WTC11 (cell line): ENCODE data around the gene CLEC16A.

Source experiments
- ESRRA ChIP-seq: sonication (generic); formaldehyde crosslinking; IDR thresholded peaks from 2 replicates; pipeline ENCODE4 v1.8.1; 2022; ENCODE audit warnings: mild to moderate bottlenecking, missing genetic modification reagents, borderline replicate concordance
- NFE2L1 ChIP-seq: sonication (generic); formaldehyde crosslinking; IDR thresholded peaks from 2 replicates; pipeline ENCODE4 v1.8.1; 2023; ENCODE audit warnings: missing genetic modification reagents
- NR3C1 ChIP-seq: sonication (generic); formaldehyde crosslinking; conservative IDR thresholded peaks from 2 replicates; pipeline ENCODE4 v1.8.1; 2023; ENCODE audit warnings: low read depth, mild to moderate bottlenecking, missing genetic modification reagents
- SP1 ChIP-seq: sonication (generic); formaldehyde crosslinking; conservative IDR thresholded peaks from 2 replicates; pipeline ENCODE4 v1.8.1; 2022; ENCODE audit warnings: missing genetic modification reagents
- TEAD4 ChIP-seq: sonication (generic); formaldehyde crosslinking; IDR thresholded peaks from 2 replicates; pipeline ENCODE4 v1.8.0; 2022; ENCODE audit warnings: mild to moderate bottlenecking, missing genetic modification reagents
- TP53 ChIP-seq: sonication (generic); formaldehyde crosslinking; IDR thresholded peaks from 2 replicates; pipeline ENCODE4 v1.8.1; 2023; ENCODE audit warnings: mild to moderate bottlenecking, missing genetic modification reagents
- TF ChIP-seq, protein P1 (sequence below): fragments of 200-600 bp; IDR thresholded peaks from 2 replicates; pipeline ENCODE4 v1.8.0; 2022; ENCODE audit warnings: antibody characterized with exemption
- TF ChIP-seq, protein P2 (sequence below): sonication (generic); formaldehyde crosslinking; IDR thresholded peaks from 2 replicates; pipeline ENCODE4 v1.8.0; 2022; ENCODE audit warnings: mild to moderate bottlenecking, missing genetic modification reagents
- TF ChIP-seq, protein P3 (sequence below): sonication (generic); formaldehyde crosslinking; IDR thresholded peaks from 2 replicates; pipeline ENCODE4 v1.8.0; 2022; ENCODE audit warnings: mild to moderate bottlenecking, missing genetic modification reagents
- TF ChIP-seq, protein P4 (sequence below): sonication (generic); formaldehyde crosslinking; IDR thresholded peaks from 2 replicates; pipeline ENCODE4 v1.8.1; 2023; ENCODE audit warnings: mild to moderate bottlenecking, missing genetic modification reagents, moderate library complexity
- TF ChIP-seq, protein P5 (sequence below): sonication (generic); formaldehyde crosslinking; IDR thresholded peaks from 2 replicates; pipeline ENCODE4 v1.8.1; 2022; ENCODE audit warnings: mild to moderate bottlenecking, missing genetic modification reagents, moderate library complexity, borderline replicate concordance
- TF ChIP-seq, protein P6 (sequence below): sonication (generic); formaldehyde crosslinking; IDR thresholded peaks from 2 replicates; pipeline ENCODE4 v1.8.0; 2022; ENCODE audit warnings: mild to moderate bottlenecking, missing genetic modification reagents

DNA sequence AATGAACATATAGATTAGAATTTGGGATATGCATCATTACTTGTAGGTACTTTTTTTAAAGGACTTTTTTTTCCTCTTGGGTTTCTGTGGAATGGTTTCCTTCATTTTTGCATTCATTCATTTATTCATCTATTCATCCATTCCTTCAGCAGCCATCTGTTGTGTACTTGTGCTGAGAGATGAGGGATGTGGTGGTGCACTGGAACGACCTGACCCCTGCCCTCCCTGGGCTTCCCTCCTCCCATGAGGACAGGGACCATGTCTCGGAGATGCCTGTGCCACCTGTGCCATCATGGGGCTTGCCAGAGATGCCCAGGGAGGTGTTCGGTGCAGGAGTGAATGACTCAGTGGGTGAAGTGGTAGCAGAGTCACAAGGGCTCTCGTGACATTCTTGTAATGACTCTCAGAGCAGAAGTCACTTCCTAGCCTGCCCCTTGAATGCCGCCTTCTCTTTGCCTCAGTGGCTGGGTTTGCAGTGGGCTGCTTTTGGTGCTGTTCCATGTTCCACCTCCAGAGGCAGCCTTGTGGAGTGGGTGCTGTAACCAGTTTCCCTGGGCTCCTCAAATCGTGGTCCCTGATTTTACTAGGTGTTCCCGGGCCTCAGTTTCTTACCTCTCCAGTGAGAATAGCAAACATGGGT, 43.9 kb downstream of the CLEC16A start:
- TF ChIP-seq SP1 (CRISPR knock-in tag) (no peak), TP53 (CRISPR knock-in tag) (no peak), TEAD4 (CRISPR knock-in tag) (no peak), NR3C1 (CRISPR knock-in tag) (no peak), ESRRA (CRISPR knock-in tag) (no peak), NFE2L1 (CRISPR knock-in tag) (no peak)
- TF ChIP-seq, protein P1, sequence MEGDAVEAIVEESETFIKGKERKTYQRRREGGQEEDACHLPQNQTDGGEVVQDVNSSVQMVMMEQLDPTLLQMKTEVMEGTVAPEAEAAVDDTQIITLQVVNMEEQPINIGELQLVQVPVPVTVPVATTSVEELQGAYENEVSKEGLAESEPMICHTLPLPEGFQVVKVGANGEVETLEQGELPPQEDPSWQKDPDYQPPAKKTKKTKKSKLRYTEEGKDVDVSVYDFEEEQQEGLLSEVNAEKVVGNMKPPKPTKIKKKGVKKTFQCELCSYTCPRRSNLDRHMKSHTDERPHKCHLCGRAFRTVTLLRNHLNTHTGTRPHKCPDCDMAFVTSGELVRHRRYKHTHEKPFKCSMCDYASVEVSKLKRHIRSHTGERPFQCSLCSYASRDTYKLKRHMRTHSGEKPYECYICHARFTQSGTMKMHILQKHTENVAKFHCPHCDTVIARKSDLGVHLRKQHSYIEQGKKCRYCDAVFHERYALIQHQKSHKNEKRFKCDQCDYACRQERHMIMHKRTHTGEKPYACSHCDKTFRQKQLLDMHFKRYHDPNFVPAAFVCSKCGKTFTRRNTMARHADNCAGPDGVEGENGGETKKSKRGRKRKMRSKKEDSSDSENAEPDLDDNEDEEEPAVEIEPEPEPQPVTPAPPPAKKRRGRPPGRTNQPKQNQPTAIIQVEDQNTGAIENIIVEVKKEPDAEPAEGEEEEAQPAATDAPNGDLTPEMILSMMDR, result peak; percentile 36
- TF ChIP-seq, protein P2, sequence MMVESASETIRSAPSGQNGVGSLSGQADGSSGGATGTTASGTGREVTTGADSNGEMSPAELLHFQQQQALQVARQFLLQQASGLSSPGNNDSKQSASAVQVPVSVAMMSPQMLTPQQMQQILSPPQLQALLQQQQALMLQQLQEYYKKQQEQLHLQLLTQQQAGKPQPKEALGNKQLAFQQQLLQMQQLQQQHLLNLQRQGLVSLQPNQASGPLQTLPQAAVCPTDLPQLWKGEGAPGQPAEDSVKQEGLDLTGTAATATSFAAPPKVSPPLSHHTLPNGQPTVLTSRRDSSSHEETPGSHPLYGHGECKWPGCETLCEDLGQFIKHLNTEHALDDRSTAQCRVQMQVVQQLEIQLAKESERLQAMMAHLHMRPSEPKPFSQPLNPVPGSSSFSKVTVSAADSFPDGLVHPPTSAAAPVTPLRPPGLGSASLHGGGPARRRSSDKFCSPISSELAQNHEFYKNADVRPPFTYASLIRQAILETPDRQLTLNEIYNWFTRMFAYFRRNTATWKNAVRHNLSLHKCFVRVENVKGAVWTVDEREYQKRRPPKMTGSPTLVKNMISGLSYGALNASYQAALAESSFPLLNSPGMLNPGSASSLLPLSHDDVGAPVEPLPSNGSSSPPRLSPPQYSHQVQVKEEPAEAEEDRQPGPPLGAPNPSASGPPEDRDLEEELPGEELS (CRISPR knock-in tag), result no peak
- TF ChIP-seq, protein P3, sequence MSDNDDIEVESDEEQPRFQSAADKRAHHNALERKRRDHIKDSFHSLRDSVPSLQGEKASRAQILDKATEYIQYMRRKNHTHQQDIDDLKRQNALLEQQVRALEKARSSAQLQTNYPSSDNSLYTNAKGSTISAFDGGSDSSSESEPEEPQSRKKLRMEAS (CRISPR knock-in tag), result no peak
- TF ChIP-seq, protein P4, sequence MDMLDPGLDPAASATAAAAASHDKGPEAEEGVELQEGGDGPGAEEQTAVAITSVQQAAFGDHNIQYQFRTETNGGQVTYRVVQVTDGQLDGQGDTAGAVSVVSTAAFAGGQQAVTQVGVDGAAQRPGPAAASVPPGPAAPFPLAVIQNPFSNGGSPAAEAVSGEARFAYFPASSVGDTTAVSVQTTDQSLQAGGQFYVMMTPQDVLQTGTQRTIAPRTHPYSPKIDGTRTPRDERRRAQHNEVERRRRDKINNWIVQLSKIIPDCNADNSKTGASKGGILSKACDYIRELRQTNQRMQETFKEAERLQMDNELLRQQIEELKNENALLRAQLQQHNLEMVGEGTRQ (CRISPR knock-in tag), result no peak
- TF ChIP-seq, protein P5, sequence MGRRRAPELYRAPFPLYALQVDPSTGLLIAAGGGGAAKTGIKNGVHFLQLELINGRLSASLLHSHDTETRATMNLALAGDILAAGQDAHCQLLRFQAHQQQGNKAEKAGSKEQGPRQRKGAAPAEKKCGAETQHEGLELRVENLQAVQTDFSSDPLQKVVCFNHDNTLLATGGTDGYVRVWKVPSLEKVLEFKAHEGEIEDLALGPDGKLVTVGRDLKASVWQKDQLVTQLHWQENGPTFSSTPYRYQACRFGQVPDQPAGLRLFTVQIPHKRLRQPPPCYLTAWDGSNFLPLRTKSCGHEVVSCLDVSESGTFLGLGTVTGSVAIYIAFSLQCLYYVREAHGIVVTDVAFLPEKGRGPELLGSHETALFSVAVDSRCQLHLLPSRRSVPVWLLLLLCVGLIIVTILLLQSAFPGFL (CRISPR knock-in tag), result no peak
- TF ChIP-seq, protein P6, sequence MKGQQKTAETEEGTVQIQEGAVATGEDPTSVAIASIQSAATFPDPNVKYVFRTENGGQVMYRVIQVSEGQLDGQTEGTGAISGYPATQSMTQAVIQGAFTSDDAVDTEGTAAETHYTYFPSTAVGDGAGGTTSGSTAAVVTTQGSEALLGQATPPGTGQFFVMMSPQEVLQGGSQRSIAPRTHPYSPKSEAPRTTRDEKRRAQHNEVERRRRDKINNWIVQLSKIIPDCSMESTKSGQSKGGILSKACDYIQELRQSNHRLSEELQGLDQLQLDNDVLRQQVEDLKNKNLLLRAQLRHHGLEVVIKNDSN (CRISPR knock-in tag), result no peak
